Testis (tissue), 3 donors: ENCODE data around the gene IL36RN. TPM values are rescaled to one million over a fixed set of nuclear protein-coding genes. Genes with fewer than 3 reads are reported as not detected.
A peak's percentile ranks its signal among the peaks of the same experiment; 100 is the strongest.

Source experiments
- DNase-seq: peaks from one replicate; pipeline ENCODE4 v3.0.0-alpha.2; 2019
- H3K27ac ChIP-seq, 2 donors: fragments of 200-600 bp; sonication (generic); one replicate each; pipeline ENCODE4 v1.5.1; 2019
- H3K27me3 ChIP-seq: fragments of 200-600 bp; sonication (generic); one replicate; pipeline ENCODE4 v1.5.1; 2019
- H3K36me3 ChIP-seq: fragments of 200-600 bp; sonication (generic); one replicate; pipeline ENCODE4 v1.5.1; 2017; ENCODE audit warnings: low read depth; ENCODE audit errors: missing control alignments
- H3K4me1 ChIP-seq: fragments of 200-600 bp; sonication (generic); one replicate; pipeline ENCODE4 v1.5.1; 2019
- H3K4me3 ChIP-seq, 2 donors: fragments of 200-600 bp; sonication (generic); one replicate each; pipeline ENCODE4 v1.5.1; 2017 to 2019
- H3K9me3 ChIP-seq: fragments of 200-600 bp; sonication (generic); one replicate; pipeline ENCODE4 v1.5.1; 2017
- CTCF ChIP-seq, 3 experiments: fragments of 450-650 bp in 2 of 3; fragments of 200-600 bp in 1 of 3; sonication (generic) in 1 of 3; IDR thresholded peaks; one replicate each; pipeline ENCODE4 v1.5.1; 2016 to 2019; ENCODE audit warnings: antibody characterized with exemption in 3 of 3, mild to moderate bottlenecking in 2 of 3, moderate library complexity in 1 of 3
- POLR2A ChIP-seq: fragments of 450-650 bp; IDR thresholded peaks from one replicate; pipeline ENCODE4 v1.6.1; 2017; ENCODE audit warnings: antibody characterized with exemption, mild to moderate bottlenecking, moderate library complexity
- WGBS, 2 donors: methylation state at CpG; one replicate each; pipeline ENCODE4 v1.1.5; 2018; 5-methylcytosine and 5-hydroxymethylcytosine counted together
- intact Hi-C: fragments of 100-400 bp; cut with DNase I; formaldehyde crosslinking; loops from one replicate; pipeline ENCODE4 v1.15.1; 2023; ENCODE audit warnings: low total_unique reads
- polyA plus RNA-seq: library from polyadenylated mRNA; stranded (reverse); fragments of 350-450 nt; fragmentation: Illumina TruSeq; extraction: RNeasy Lipid Tissue Mini Kit (QIAGEN cat#74804); gene quantifications from one replicate; pipeline ENCODE4 v1.2.3, GENCODE V29; 2014; ENCODE audit warnings: low read depth, low replicate concordance; ENCODE audit not compliant: insufficient read depth
- total RNA-seq, 2 donors: library from RNA; depleted of rRNA; stranded (reverse); fragments of >200 nt; gene quantifications; one replicate each; pipeline ENCODE4 v1.2.3, GENCODE V29; 2016

The IL36RN gene
- total and polyA plus RNA-seq, 3 donors from 2014 or later: not detected

GRCh38 chr2:113084249-113085000, 25.4 kb downstream of the IL36RN start:
- Histone ChIP-seq H3K27ac (no peak overlapping the region), H3K27me3 (no peaks in the 10 kb centered on the region), H3K4me1 (no peaks in the 10 kb centered on the region), H3K9me3 (no peaks in the 10 kb centered on the region), H3K4me3 (no peak overlapping the region), H3K36me3 (no peaks in the 10 kb centered on the region)
- DNase-seq: no peak
- no peak for TF ChIP-seq POLR2A
- TF ChIP-seq CTCF (IDR thresholded peaks at IDR 0.05): peak in 1 of 3 experiments; percentile 29
- WGBS, 2 donors: 68 to 69% methylated on average over 5 of the region's 5 CpGs
- intact Hi-C loops: no loop called here

- TF ChIP-seq CTCF (IDR thresholded peaks at IDR 0.05) (no peak), POLR2A (no peak)
- WGBS, 2 donors: 82 to 83% methylated on average over 2 of the region's 2 CpGs
Measured at GRCh38 chr2:113085542-113085941, 26.5 kb downstream of the IL36RN start.

GRCh38 chr2:113088213-113088992, 29.4 kb downstream of the IL36RN start:
- H3K4me1 ChIP-seq: no peaks in the 10 kb centered on the region
- H3K4me3 ChIP-seq: no peak overlapping the region
- H3K36me3 ChIP-seq: no peaks in the 10 kb centered on the region
- intact Hi-C loops: no loop called here
- H3K9me3 ChIP-seq: no peaks in the 10 kb centered on the region
- H3K27ac ChIP-seq: no peak overlapping the region
- TF ChIP-seq POLR2A (no peak), CTCF (IDR thresholded peaks at IDR 0.05) (no peak)
- H3K27me3 ChIP-seq: no peaks in the 10 kb centered on the region
- DNase-seq: no peak

More at GRCh38 chr2:113085542-113085941, 26.5 kb downstream of the IL36RN start:
- Histone ChIP-seq H3K36me3 (no peaks in the 10 kb centered on the region), H3K4me3 (no peak overlapping the region), H3K4me1 (no peaks in the 10 kb centered on the region), H3K9me3 (no peaks in the 10 kb centered on the region), H3K27me3 (no peaks in the 10 kb centered on the region), H3K27ac (no peak overlapping the region)
- DNase-seq: no peak
- intact Hi-C loops: no loop called here

GRCh38 chr2:113089916-113090315, 30.9 kb downstream of the IL36RN start:
- no peaks in the 10 kb centered on the region for H3K27me3 ChIP-seq
- H3K27ac ChIP-seq: no peak overlapping the region
- intact Hi-C loops: no loop called here
- no peaks in the 10 kb centered on the region for H3K36me3 ChIP-seq
- no peaks in the 10 kb centered on the region for H3K4me1 ChIP-seq
- no peak overlapping the region for H3K4me3 ChIP-seq
- no peak for TF ChIP-seq CTCF (IDR thresholded peaks at IDR 0.05)
- no peak for TF ChIP-seq POLR2A
- no peak for DNase-seq
- no peaks in the 10 kb centered on the region for H3K9me3 ChIP-seq
